Subcutaneous abdominal adipose tissue (tissue), 5 donors: Measurements from ENCODE around the gene HIPK4.

Experiments used
- H3K27ac ChIP-seq: one replicate; pipeline ENCODE4 v1.7.0; 2013; ENCODE audit warnings: low read depth, mild to moderate bottlenecking, inconsistent platforms, low read length, moderate library complexity
- H3K27me3 ChIP-seq, 5 donors: one replicate each; pipeline ENCODE4 v1.7.0; 2013; ENCODE audit warnings: low read length in 5 of 5, inconsistent platforms in 1 of 5; ENCODE audit not compliant: control insufficient read depth in 5 of 5, insufficient read depth in 4 of 5
- H3K36me3 ChIP-seq, 5 donors: one replicate each; pipeline ENCODE4 v1.7.0; 2013; ENCODE audit warnings: low read length in 5 of 5; ENCODE audit not compliant: control insufficient read depth in 5 of 5, insufficient read depth in 5 of 5
- H3K4me1 ChIP-seq, 5 donors: one replicate each; pipeline ENCODE4 v1.7.0; 2013; ENCODE audit warnings: low read length in 5 of 5, mild to moderate bottlenecking in 3 of 5, moderate library complexity in 1 of 5; ENCODE audit not compliant: control insufficient read depth in 5 of 5, insufficient read depth in 5 of 5
- H3K4me3 ChIP-seq, 5 donors: one replicate each; pipeline ENCODE4 v1.7.0; 2013; ENCODE audit warnings: low read length in 5 of 5, low read depth in 1 of 5
- H3K9ac ChIP-seq, 5 donors: one replicate each; pipeline ENCODE4 v1.7.0; 2013; ENCODE audit warnings: low read length in 5 of 5, mild to moderate bottlenecking in 4 of 5, moderate library complexity in 3 of 5
- H3K9me3 ChIP-seq, 5 donors: one replicate each; pipeline ENCODE4 v1.7.0; 2013; ENCODE audit warnings: low read length in 5 of 5; ENCODE audit not compliant: control insufficient read depth in 5 of 5
- donor health status: healthy.
- donor health status: healthy.
- donor health status: healthy.
- donor health status: healthy.
- donor health status: healthy.

Gene HIPK4

DNA sequence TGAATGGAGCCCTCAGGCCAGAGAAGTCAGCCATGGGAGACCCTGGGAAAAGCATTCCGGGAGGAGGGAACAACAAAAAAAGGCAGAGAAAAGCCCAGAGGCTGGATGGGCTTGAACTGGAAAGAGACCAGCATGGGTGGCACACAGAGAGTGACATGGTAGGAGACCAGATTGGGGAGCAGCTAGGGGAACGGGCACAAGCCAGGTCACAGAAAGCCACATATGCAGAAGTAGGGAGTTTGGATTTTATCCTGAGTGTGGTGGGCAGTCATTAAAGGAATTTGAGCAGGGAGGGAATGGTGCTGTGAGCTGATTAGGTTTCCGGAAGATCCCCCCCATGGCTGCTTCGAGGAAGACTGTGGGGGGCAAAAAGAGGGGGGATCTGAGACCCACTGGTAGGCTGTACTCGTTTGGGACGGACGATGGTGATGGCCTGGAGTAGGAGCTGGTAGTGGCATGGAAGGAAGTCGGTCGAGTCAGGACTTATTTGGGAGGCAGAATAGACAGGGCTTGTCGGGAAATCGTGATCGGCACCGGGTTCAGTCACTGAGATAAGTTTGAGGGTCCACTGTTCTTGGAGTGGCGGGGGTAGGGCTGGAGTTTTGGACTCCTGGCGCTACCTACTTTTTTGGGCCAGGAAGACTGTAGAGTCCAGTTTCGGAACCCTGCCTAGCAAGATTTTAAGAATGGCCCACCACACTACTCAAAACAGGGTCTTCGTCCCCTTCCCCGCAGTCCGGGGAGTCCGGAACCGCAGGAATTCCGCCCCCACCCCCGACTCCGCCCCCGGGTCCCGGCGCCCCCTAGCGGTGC lies 34.9 kb upstream of the HIPK4 start:
- Histone ChIP-seq H3K36me3 (peaks cover 0 to 14% (median 12%) of the 10 kb centered on the region in 5 donors), H3K27ac (peak overlapping the region; percentile 98), H3K9me3 (no peaks in the 10 kb centered on the region), H3K27me3 (no peaks in the 10 kb centered on the region), H3K4me1 (peaks cover 3 to 44% (median 30%) of the 10 kb centered on the region in 5 donors), H3K4me3 (peak overlapping the region; percentile 84 to 99 (median 98)), H3K9ac (peak overlapping the region; percentile 83 to 99 (median 97))

DNA sequence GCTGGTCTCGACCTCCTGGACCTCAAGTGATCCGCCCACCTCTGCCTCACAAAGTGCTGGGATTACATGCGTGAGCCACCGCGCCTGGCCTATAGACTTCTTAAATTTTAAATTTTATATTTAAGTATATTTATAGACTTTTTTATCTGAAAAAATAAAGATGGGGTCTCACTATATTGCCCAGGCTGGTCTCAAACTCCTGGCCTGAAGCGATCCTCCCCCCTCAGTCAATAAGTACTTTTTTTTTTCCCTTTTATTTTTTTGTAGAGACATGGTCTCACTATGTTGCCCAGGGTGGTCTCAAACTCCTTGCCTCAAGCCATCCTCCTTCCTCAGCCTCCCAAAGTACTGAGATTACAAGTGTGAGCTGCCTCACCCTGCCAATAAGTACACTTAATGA lies 34.0 kb upstream of the HIPK4 start:
- Histone ChIP-seq H3K4me3 (peak overlapping the region in 4 of 5 donors; percentile 84 to 99 (median 98)), H3K9me3 (no peaks in the 10 kb centered on the region), H3K27ac (no peak overlapping the region), H3K27me3 (no peaks in the 10 kb centered on the region), H3K9ac (peak overlapping the region in 3 of 5 donors; percentile 83 to 98 (median 97)), H3K36me3 (peaks cover 0 to 14% (median 12%) of the 10 kb centered on the region in 5 donors), H3K4me1 (peaks cover 3 to 44% (median 30%) of the 10 kb centered on the region in 5 donors)

DNA sequence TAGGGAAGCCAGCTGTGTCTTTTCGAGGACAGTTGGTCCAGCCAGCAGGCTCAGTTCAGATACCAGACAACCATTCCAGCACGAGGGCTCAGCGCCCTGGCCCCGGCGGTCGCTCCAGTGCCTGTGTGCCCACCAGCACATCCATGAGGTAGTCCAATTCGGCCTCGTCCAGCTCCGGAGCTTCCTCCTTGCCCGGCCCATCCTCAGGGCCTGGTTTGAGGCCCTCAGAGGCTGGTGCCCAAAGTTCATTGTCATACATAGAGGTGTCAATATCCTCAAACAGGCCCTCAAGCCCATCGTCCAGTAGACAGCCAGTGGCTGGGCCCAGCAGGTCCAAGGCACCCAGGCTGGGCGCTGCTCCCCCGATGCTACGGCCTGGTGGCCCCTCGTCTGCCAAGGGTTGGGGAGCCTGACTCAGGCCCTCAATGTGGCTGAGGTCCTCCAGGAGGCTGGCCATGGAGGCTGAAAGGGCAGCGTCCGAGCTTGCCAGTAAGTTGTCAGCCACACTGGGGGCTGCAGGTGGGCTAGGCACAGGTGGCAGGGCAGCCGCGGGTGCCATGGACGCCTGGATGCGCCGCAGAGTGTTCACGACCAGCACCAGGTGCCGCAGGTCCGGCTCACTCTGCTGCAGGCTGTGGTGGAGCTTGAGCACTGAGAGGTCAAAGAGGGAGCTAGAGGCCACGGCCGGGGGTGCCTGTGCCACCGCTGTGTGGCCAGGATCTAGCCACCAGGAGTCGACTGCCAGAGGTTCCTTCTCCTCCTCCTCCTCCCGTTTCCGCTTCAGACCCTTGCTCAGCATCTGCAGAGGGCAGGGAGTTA lies 33.0 kb upstream of the HIPK4 start:
- Histone ChIP-seq H3K27me3 (no peaks in the 10 kb centered on the region), H3K4me3 (no peak overlapping the region), H3K27ac (peak overlapping the region; percentile 98), H3K36me3 (peaks cover 0 to 14% (median 12%) of the 10 kb centered on the region in 5 donors), H3K9me3 (no peaks in the 10 kb centered on the region), H3K9ac (no peak overlapping the region), H3K4me1 (peaks cover 3 to 49% (median 30%) of the 10 kb centered on the region in 5 donors)

DNA sequence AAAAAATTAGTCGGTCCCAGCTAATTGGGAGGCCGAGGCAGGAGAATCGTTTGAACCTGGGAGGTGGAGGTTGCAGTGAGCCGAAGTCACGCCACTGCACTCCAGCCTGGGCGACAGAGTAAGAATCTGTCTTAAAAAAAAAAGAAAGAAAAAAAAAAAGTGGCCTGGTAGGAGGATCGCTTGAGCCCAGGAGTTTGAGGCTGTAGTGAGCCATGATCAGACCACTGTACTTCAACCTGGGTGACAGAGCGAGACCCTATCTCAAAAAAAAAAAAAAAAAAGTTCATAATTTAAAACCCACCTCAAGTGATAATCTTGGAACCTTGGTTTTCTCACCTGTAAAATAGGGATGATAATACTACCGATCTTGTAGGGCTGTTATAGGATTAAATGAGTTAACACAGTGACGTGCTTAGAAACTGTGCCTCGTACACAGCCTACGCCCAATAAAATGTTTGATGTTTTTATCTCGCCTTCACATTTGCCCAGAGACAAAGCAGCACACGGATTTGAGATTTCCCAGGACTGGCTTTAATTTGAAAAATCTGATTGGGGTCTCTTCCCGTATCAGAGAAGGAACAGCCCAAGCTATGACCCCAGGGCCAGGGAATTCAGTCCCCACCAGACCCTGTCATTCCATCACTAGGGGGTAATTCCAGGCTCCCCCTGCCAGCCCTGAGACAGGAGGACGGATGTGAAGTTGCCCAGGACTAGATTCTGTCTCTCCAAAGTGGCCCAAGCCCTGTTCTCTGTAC lies 32.2 kb upstream of the HIPK4 start:
- Histone ChIP-seq H3K36me3 (peaks cover 0 to 14% (median 12%) of the 10 kb centered on the region in 5 donors), H3K4me1 (peaks cover 3 to 57% (median 37%) of the 10 kb centered on the region in 5 donors), H3K9ac (peak overlapping the region in 2 of 5 donors; percentile 70 to 78), H3K4me3 (no peak overlapping the region), H3K27me3 (no peaks in the 10 kb centered on the region), H3K27ac (peak overlapping the region; percentile 98), H3K9me3 (no peaks in the 10 kb centered on the region)

DNA sequence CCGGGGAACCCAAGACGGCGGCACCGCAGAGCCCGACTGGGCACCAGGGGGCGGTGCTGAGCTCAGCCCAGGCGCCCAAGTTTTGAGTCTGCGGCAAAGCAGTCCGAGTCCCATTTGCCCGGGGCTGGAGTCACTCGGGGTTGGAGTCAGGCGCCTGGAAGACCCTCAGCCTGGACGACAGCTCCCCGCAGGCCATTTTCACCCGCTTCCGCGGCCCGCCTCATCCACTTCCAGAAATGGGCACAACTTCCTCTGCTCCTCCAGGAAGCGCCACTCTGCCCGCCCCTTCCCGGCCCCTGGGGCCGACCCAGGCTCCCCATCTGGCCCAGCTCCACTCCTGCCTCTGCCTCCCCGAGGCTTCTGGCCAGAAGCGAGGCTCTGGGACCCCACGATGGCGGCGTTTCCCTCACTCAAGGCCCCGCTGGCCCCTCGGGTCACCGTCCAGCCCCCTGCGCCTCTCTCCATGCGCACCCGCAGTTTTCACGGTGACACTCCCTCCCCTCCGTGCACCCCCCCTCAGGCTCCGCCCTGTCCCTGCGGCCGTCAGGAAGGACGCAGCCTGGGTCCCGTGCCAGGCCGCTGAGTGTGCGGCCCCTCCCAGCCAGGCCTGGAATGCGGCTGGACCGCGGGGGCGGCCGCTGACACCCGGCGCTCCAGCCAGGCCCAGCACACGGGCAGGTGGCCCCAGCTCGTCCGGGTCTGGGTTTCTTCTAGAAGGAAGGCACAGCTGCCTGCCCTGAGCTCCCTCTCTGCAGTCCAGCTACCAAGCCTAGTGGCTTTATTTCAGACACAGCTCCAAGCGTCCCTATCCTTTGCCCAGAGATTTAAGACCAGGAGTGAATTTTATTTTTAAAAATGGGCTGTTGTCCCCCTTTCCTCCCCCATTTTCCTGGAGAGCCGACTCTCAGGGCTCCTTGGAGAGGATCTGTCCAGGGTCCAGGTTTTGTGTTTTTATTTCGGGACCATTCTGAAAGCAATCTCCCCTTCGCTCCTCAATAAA lies 31.1 kb upstream of the HIPK4 start:
- H3K4me1 ChIP-seq = peaks cover 0 to 64% (median 38%) of the 10 kb centered on the region in 5 donors
- peak overlapping the region; percentile 58 to 77 (median 69) for H3K4me3 ChIP-seq
- H3K27me3 ChIP-seq = no peaks in the 10 kb centered on the region
- H3K9ac ChIP-seq = peak overlapping the region; percentile 53 to 90 (median 78)
- H3K9me3 ChIP-seq = no peaks in the 10 kb centered on the region
- H3K27ac ChIP-seq = peak overlapping the region; percentile 98
- H3K36me3 ChIP-seq = peaks cover 0 to 14% (median 12%) of the 10 kb centered on the region in 5 donors

DNA sequence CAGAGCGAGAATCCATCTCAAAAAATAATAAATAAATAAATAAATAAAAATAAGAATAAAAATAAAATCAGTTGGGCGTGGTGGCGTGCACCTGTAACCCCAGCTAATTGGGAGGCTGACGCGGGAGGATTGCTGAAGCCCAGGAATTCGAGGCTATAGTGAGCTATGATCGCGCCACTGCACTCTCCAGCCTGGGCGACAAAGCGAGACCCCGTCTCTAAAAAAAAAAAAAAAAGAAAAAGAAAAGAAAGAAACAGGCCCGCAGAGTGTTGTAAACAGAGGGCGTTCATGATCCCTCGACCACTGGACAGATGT lies 30.4 kb upstream of the HIPK4 start:
- Histone ChIP-seq H3K27me3 (no peaks in the 10 kb centered on the region), H3K4me3 (peak overlapping the region in 4 of 5 donors; percentile 58 to 77 (median 70)), H3K9ac (peak overlapping the region in 3 of 5 donors; percentile 70 to 90 (median 78)), H3K36me3 (peaks cover 0 to 14% (median 12%) of the 10 kb centered on the region in 5 donors), H3K9me3 (no peaks in the 10 kb centered on the region), H3K27ac (peak overlapping the region; percentile 98), H3K4me1 (peaks cover 0 to 64% (median 38%) of the 10 kb centered on the region in 5 donors)

DNA sequence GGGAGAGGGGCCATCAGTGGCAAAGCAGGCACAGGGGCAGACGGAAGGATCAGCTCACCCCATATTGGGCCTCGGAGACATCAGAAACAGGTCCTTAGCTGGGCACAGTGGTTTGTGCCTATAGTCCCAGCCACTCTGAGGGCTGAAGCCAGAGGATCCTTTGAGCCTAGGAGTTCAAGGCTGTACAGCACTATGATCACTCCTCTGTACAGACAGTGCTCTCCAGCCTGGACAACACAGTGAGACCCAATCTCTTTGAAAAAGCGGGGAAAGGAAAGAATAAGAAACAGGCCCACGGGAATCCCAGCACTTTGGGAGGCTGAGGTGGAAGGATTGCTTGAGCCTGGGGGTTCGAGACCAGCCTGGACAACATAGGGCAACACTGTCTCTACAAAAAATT lies 29.8 kb upstream of the HIPK4 start:
- Histone ChIP-seq H3K36me3 (peaks cover 0 to 14% (median 12%) of the 10 kb centered on the region in 5 donors), H3K27ac (no peak overlapping the region), H3K4me1 (peaks cover 0 to 64% (median 41%) of the 10 kb centered on the region in 5 donors), H3K9ac (no peak overlapping the region), H3K27me3 (no peaks in the 10 kb centered on the region), H3K4me3 (no peak overlapping the region), H3K9me3 (no peaks in the 10 kb centered on the region)

DNA sequence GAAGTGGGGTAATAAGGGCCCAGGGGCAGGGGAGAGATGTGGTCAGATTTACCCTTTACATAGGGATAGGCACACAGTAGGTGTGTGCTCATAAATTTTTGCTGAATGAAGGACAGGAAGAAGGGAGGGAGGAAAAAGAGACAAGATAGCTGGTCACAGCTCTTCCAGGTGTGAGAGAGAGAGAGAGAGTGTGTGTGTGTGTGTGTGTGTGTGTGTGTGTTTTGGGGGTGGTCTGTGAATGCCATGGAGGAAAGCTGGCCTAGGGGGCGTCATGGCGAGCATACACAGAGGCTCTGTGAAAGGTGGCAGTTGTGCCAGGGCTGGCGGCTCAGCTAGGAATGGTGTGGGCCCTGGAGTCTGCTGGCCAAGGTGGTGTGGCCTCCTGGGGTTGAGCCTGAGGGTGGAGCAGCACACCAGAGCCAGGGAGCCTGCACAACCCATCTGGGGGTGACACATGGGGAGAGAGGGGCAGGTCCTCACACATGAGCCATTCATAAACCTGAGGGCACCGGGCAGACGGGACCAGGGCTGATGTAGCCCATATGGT lies 29.2 kb upstream of the HIPK4 start:
- H3K4me1 ChIP-seq = peaks cover 0 to 62% (median 39%) of the 10 kb centered on the region in 5 donors
- no peak overlapping the region for H3K27ac ChIP-seq
- no peaks in the 10 kb centered on the region for H3K27me3 ChIP-seq
- H3K9ac ChIP-seq = no peak overlapping the region
- H3K4me3 ChIP-seq = no peak overlapping the region
- peaks cover 0 to 14% (median 12%) of the 10 kb centered on the region in 5 donors for H3K36me3 ChIP-seq
- no peaks in the 10 kb centered on the region for H3K9me3 ChIP-seq
